Activated T-cell treated with anti-CD3 and anti-CD28 coated beads, Interleukin-2, amount 50 U/mL, for 72 hours (primary cell): ENCODE measurements around the gene S100A1. TPM values are rescaled to one million over a fixed set of nuclear protein-coding genes. Genes with fewer than 3 reads are reported as not detected.
"Not testable (repeated sequence)": the region's sequence is repeated elsewhere in the genome, so short reads cannot be mapped to it uniquely, and the experiment has no call there.

Source experiments
- ATAC-seq, 2 donors: fragments of 150-1000 bp; cut with Tn5 transposase; replicated peaks in 1 of 2; 2 replicates each; pipeline ENCODE4 v1.10.0; 2021; ENCODE audit warnings: moderate library complexity in 2 of 2, mild to moderate bottlenecking in 1 of 2
- DNase-seq, 2 donors: peaks; one replicate each; pipeline ENCODE4 v3.0.0; 2021 to 2022; ENCODE audit warnings: mixed read lengths in 1 of 2
- H3K27ac Mint-ChIP-seq: one replicate; pipeline ENCODE4 v1.8.0; 2022; ENCODE audit warnings: mild to moderate bottlenecking, moderate library complexity, mixed read lengths
- H3K27me3 Mint-ChIP-seq: one replicate; pipeline ENCODE4 v1.8.0; 2022; ENCODE audit warnings: low read depth, mixed read lengths
- H3K36me3 Mint-ChIP-seq, 2 donors: one replicate each; pipeline ENCODE4 v1.8.0; 2022; ENCODE audit warnings: mixed read lengths in 2 of 2, mild to moderate bottlenecking in 1 of 2; ENCODE audit not compliant: insufficient read depth in 2 of 2
- H3K4me1 Mint-ChIP-seq: one replicate; pipeline ENCODE4 v1.8.0; 2022; ENCODE audit warnings: low read depth, mixed read lengths
- H3K4me3 Mint-ChIP-seq, 2 donors: one replicate each; pipeline ENCODE4 v1.8.0; 2022; ENCODE audit warnings: mild to moderate bottlenecking in 2 of 2, mixed read lengths in 2 of 2, moderate library complexity in 2 of 2
- H3K9me3 Mint-ChIP-seq, 2 donors: one replicate each; pipeline ENCODE4 v1.8.0; 2022; ENCODE audit warnings: mixed read lengths in 2 of 2
- total RNA-seq, 2 donors: library from RNA; stranded (reverse); gene quantifications; one replicate each; pipeline ENCODE4 v1.2.3, GENCODE V29; 2022

S100A1 gene
- not detected for total RNA-seq

DNA sequence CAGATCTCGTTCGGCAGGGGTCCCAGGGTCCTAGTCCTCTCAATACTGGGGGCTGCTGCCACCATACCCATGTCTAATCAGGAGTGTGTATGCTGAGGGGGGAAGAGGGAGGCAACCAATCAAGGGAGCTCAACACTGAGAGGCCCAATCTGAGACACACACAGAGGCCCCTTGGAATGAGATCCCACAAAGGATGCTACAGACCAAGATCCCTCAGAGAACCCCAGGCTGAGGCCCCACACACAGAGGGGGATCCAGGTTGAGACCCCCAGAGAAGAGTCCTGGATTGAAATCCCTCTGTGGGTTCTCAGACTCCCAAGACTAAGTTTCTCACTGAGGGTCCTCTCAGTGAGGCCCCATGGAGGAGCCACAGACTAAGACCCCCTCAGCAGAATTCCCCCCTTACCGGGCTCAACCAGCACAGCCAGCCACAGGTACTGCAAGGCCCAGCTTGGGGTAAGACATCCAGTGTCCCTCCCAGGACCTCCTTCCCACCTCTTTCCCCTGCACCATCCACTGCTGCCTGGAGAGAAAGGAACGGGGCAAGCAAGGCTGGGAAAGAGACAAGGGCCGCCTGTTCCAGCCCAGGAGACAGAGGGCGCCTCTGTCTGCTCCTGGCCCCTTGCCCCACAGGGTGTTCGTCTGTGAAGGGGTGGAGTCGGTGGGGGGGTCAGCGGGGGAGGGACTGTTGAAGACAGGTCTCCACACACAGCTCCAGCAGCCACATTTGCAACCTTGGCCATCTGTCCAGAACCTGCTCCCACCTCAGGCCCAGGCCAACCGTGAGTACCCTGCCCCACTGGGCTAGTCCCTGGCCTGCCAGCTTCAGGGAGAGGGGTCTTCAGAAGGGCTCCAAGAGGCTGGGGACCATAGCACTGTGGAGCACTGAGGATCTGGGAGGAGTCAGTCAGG, at the start of gene S100A1:
TSS of gene S100A1 (plus strand) at position 720 of the 912 bp plus-strand sequence. CDS start 2,088 bp downstream, outside the sequence.
- H3K27ac Mint-ChIP-seq, result no peak within 1 kb of the TSS
- H3K9me3 Mint-ChIP-seq, result no peaks in the 10 kb centered on the region
- peaks cover 1 to 2% of the 10 kb centered on the region in 2 donors for H3K36me3 Mint-ChIP-seq
- peaks cover 28% of the 10 kb centered on the region for H3K4me1 Mint-ChIP-seq
- H3K4me3 Mint-ChIP-seq, result no peak within 1 kb of the TSS
- no peak for ATAC-seq
- H3K27me3 Mint-ChIP-seq, result peaks cover 5% of the 10 kb centered on the region
- no peak for DNase-seq

DNA sequence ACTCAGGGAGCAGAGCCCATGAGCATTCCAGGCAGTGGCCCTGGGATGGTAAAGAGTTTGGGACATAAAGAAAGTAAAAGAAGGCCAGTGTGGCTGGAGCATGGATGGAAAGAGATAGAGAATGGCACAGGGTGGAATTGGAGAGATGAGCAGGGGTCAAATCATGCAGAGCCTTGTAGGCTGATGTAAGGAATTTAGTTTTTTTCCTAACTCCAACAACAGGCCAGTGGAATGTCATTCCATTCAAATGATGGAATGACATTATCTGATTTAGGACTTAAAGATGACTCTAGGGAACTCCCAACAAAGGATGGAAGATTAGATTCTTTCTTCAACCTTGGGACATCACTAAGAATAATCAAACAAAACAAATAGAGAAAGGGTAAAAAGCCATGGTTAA, 49.7 kb upstream of the S100A1 start:
- no peak overlapping the region for H3K27ac Mint-ChIP-seq
- ATAC-seq, result no peak
- H3K4me1 Mint-ChIP-seq, result peaks cover 4% of the 10 kb centered on the region
- peaks cover 23% of the 10 kb centered on the region for H3K27me3 Mint-ChIP-seq
- no peaks in the 10 kb centered on the region for H3K36me3 Mint-ChIP-seq
- H3K4me3 Mint-ChIP-seq, result no peak overlapping the region
- no peak for DNase-seq
- H3K9me3 Mint-ChIP-seq, result no peaks in the 10 kb centered on the region

DNA sequence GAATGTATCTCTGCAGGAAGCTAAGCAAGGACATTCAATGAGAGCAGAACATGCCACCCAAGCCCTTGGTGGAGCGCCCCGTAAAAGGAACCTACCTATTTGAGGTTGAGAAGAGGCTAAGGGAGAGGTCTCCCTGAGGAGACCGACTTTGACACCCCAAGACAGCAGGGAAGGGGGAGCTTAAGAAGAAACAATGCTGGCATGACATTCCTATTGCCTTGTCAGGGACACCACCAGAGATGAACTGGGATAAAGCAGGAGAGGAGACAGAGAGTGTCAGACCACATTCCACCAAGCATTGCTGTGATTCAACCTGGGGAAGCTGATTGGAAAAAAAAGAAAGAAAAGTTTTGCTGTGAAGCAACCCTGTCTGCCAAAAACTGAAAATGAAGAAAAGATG, 49.3 kb upstream of the S100A1 start:
- Mint-ChIP-seq H3K4me1 (no peaks in the 10 kb centered on the region), H3K36me3 (no peaks in the 10 kb centered on the region), H3K27ac (no peak overlapping the region), H3K27me3 (peaks cover 24% of the 10 kb centered on the region), H3K9me3 (no peaks in the 10 kb centered on the region), H3K4me3 (no peak overlapping the region)
- no peak for DNase-seq
- ATAC-seq, result no peak

DNA sequence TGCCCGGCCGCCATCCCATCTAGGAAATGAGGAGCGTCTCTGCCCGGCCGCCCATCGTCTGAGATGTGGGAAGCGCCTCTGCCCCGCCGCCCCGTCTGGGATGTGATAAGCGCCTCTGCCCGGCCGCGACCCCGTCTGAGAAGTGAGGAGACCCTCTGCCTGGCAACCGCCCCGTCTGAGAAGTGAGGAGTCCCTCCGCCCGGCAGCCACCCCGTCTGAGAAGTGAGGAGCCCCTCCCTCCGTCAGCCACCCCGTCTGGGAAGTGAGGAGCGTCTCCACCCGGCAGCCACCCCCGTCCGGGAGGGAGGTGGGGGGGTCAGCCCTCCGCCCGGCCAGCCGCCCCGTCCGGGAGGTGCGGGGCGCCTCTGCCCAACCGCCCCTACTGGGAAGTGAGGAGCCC, 45.4 kb upstream of the S100A1 start:
- not testable (repeated sequence) for DNase-seq, H3K4me3 Mint-ChIP-seq, ATAC-seq, H3K36me3 Mint-ChIP-seq, H3K27ac Mint-ChIP-seq, H3K4me1 Mint-ChIP-seq, H3K9me3 Mint-ChIP-seq
- H3K27me3 Mint-ChIP-seq, result peaks cover 24% of the 10 kb centered on the region

DNA sequence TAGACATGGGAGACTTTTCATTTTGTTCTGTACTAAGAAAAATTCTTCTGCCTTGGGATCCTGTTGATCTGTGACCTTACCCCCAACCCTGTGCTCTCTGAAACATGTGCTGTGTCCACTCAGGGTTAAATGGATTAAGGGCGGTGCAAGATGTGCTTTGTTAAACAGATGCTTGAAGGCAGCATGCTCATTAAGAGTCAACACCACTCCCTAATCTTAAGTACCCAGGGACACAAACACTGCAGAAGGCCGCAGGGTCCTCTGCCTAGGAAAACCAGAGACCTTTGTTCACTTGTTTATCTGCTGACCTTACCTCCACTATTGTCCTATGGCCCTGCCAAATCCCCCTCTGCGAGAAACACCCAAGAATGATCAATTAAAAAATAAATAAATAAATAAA, 44.7 kb upstream of the S100A1 start:
- H3K36me3 Mint-ChIP-seq, result not testable (repeated sequence)

DNA sequence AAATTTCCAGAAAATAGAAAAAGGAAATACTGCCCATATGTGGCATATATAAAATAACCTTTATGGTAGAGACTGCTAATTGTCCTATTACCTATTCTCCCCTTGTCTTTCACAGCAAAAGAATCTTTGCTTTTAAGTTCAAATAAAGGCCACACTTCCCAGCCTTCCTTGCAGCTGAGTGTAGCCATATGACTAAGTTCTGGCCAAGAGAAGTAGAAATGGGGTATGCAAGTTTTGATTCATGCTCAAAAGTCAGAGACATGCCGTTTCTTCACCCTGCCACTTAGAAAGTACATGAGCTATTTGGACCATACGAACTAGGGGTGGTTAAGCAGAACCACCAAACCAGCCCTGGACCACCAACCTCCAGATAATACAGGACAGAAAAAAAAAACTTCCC, 44.3 kb upstream of the S100A1 start:
- Mint-ChIP-seq H3K9me3 (no peaks in the 10 kb centered on the region), H3K27ac (no peak overlapping the region), H3K36me3 (no peaks in the 10 kb centered on the region), H3K27me3 (peaks cover 12% of the 10 kb centered on the region), H3K4me1 (no peaks in the 10 kb centered on the region), H3K4me3 (no peak overlapping the region)
- no peak for ATAC-seq
- DNase-seq, result no peak

More for the DNA sequence above, 44.7 kb upstream of the S100A1 start:
- not testable (repeated sequence) for DNase-seq, H3K4me1 Mint-ChIP-seq, ATAC-seq, H3K9me3 Mint-ChIP-seq, H3K4me3 Mint-ChIP-seq, H3K27ac Mint-ChIP-seq
- H3K27me3 Mint-ChIP-seq, result peaks cover 17% of the 10 kb centered on the region

DNA sequence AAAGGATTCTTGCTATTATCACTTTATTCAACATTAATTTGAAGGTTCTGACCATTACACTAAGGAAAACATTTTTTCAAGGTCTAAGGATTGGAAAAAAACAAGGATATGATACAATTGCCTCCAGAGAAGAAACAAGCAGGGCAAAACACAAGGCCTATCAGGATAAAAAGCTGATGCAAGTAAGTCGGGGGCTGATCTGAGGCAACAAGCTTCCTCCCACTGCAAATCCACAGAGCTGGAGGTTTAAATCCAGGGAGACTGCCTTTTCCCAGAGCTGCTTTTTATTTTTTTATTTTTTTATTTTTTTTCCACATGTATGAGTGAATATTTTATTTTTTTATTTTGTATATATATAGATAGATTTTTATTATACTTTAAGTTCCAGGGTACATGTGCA, 43.2 kb upstream of the S100A1 start:
- Mint-ChIP-seq H3K9me3 (no peaks in the 10 kb centered on the region), H3K36me3 (no peaks in the 10 kb centered on the region), H3K4me3 (no peak overlapping the region), H3K27me3 (peaks cover 7% of the 10 kb centered on the region), H3K4me1 (no peaks in the 10 kb centered on the region), H3K27ac (no peak overlapping the region)
- no peak for ATAC-seq
- no peak for DNase-seq

DNA sequence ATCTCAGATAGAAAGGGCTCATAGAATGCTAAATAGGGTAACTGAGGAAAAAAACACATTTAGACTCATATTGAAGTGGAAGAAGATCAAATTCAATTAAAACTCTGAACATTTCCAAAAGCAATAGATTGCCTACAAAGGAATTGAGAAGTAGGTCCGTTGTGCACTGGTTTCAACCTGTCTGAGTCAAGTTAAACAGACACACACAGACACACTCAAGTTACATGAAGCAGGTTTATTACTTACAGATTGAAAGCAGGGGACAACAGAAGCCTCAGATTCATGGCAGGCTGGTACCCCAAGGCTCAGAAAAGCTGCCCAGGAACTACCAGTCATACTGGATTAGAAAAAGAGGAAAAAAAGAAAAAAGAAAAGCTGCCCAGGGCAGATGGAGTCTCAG, 41.9 kb upstream of the S100A1 start:
- no peaks in the 10 kb centered on the region for H3K36me3 Mint-ChIP-seq
- DNase-seq (no peak), ATAC-seq (no peak)
- H3K9me3 Mint-ChIP-seq, result no peaks in the 10 kb centered on the region
- H3K4me3 Mint-ChIP-seq, result no peak overlapping the region
- H3K27ac Mint-ChIP-seq, result no peak overlapping the region
- H3K27me3 Mint-ChIP-seq, result peaks cover 7% of the 10 kb centered on the region
- no peaks in the 10 kb centered on the region for H3K4me1 Mint-ChIP-seq

DNA sequence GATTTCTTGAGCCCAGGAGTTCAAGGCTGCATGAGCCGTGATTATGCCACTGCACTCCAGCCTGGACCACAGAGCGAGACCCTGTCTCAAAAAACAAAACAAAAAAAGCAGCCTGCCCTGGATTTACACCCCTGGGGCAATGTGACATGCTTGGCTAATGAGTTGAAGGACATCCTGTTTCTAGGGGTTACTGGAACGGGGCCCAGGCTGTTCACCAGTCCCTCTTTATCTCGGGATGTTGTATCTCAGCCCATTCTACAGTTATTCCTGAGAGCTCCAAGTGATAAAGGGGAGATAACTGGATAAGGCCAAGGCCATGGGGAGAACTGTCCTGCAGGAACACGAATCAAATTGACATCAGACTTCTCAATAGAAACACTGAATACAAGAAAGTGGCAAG, 40.9 kb upstream of the S100A1 start:
- no peak overlapping the region for H3K27ac Mint-ChIP-seq
- H3K4me1 Mint-ChIP-seq, result no peaks in the 10 kb centered on the region
- H3K36me3 Mint-ChIP-seq, result no peaks in the 10 kb centered on the region
- peaks cover 7% of the 10 kb centered on the region for H3K27me3 Mint-ChIP-seq
- H3K9me3 Mint-ChIP-seq, result no peaks in the 10 kb centered on the region
- ATAC-seq (no peak), DNase-seq (no peak)
- H3K4me3 Mint-ChIP-seq, result no peak overlapping the region

DNA sequence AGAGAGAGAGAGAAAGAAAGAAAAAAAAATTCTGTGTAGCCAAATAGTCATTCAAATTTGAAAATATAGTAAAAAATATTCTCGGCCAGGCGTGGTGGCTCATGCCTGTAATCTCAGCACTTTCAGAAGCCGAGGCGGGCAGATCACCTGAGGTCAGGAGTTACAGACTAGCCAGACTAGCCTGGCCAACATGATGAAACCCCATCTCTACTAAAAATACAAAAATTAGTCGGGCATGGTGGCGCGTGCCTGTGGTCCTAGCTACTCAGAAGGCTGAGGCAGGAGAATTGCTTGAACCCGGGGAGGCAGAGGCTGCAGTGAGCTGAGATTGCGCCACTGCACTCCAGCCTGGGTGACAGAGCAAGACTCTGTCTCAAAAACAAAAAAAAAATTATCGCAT, 40.2 kb upstream of the S100A1 start:
- not testable (repeated sequence) for H3K4me1 Mint-ChIP-seq, ATAC-seq, H3K9me3 Mint-ChIP-seq, H3K27me3 Mint-ChIP-seq, H3K4me3 Mint-ChIP-seq, H3K36me3 Mint-ChIP-seq, H3K27ac Mint-ChIP-seq, DNase-seq

DNA sequence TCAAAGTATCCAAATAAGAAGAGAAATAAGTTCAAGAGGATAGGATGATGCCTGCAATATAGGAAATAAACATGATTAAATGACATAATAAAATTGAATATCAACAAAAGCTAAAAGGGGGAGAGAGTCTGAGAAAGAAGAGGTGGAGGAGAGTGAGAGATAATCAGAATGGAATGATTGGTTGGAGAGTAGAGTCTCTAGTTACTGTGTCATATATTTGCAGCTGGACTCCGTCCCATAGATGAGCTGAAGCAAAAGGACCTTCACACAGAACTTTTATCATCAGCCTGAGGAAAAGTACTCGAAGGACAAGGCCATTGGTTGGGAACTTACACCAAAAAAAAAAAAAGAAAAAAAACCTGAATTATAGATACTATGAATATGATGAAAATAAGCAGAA, 39.8 kb upstream of the S100A1 start:
- Mint-ChIP-seq H3K9me3 (no peaks in the 10 kb centered on the region), H3K4me3 (no peak overlapping the region), H3K4me1 (no peaks in the 10 kb centered on the region), H3K36me3 (no peaks in the 10 kb centered on the region), H3K27ac (peak overlapping the region; percentile 2), H3K27me3 (peaks cover 7% of the 10 kb centered on the region)
- DNase-seq (no peak), ATAC-seq (no peak)

DNA sequence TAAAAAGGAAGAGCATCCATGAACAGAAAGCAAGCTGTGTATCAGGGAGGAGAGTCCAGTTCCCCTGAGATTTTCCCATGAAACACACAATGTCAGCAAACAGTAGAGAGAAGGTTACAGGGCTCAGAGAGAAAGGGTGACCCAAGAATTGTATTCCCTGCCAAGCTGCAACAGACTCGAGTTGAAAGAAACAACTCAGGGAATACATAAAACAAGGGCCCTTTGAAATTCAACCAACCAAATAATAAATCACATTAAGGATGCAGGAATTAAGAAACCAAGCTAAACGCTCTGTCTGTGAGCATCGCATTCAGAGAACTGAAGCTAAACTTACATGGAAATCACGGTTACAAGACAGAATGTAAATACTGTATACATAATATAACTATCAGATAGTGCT, 35.5 kb upstream of the S100A1 start:
- Mint-ChIP-seq H3K4me1 (peaks cover 11% of the 10 kb centered on the region), H3K27ac (no peak overlapping the region), H3K27me3 (no peaks in the 10 kb centered on the region), H3K36me3 (no peaks in the 10 kb centered on the region), H3K4me3 (no peak overlapping the region), H3K9me3 (no peaks in the 10 kb centered on the region)
- DNase-seq, result no peak
- ATAC-seq, result no peak

DNA sequence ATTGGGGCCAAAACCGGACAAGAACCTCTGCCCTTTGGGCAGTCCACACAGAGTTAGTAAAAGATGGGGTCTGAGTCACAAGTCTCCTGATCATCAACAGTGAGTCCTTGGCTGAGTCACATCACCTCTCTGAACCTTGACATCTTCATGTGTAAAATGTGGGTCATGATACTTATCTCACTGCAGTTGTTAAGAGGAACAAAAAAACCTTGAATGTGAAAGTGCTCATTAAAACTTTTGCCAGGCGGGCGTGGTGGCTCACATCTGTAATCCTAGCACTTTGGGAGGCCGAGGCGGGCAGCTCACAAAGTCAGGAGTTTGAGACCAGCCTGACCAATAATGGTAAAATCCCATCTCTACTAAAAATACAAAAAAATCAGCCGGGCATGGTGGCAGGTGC, 31.0 kb upstream of the S100A1 start:
- ATAC-seq, result peak; percentile 97 to 99
- DNase-seq, result peak; percentile 33 to 38
- no peaks in the 10 kb centered on the region for H3K27me3 Mint-ChIP-seq
- no peaks in the 10 kb centered on the region for H3K9me3 Mint-ChIP-seq
- H3K4me1 Mint-ChIP-seq, result peaks cover 24% of the 10 kb centered on the region
- H3K4me3 Mint-ChIP-seq, result peak overlapping the region; percentile 35 to 51
- H3K27ac Mint-ChIP-seq, result peak overlapping the region; percentile 70
- H3K36me3 Mint-ChIP-seq, result no peaks in the 10 kb centered on the region
